Right atrium auricular region (tissue), 2 donors: ENCODE data around the gene RECK. TPM values are rescaled to one million over a fixed set of nuclear protein-coding genes. Genes with fewer than 3 reads are reported as not detected.

Experiments
- DNase-seq: peaks from one replicate; pipeline ENCODE4 v3.0.0-alpha.2; 2019; ENCODE audit warnings: low spot score
- H3K27ac ChIP-seq, 2 donors: fragments of 200-600 bp; sonication (generic); 1 replicate in 1 of 2; 2 replicates in 1 of 2; pipeline ENCODE4 v1.5.1; 2016 to 2019
- H3K27me3 ChIP-seq, 2 donors: fragments of 200-600 bp; sonication (generic); one replicate each; pipeline versions ENCODE4 v1.5.1 to v1.6.0; 2017 to 2019
- H3K36me3 ChIP-seq: fragments of 200-600 bp; sonication (generic); one replicate; pipeline ENCODE4 v1.5.1; 2016
- H3K4me1 ChIP-seq, 2 donors: fragments of 200-600 bp; sonication (generic); one replicate each; pipeline versions ENCODE4 v1.5.1 to v1.6.0; 2017 to 2019
- H3K4me3 ChIP-seq, 2 donors: fragments of 200-600 bp; sonication (generic); 1 replicate in 1 of 2; 2 replicates in 1 of 2; pipeline ENCODE4 v1.5.1; 2017 to 2019; ENCODE audit warnings: mild to moderate bottlenecking in 1 of 2, moderate library complexity in 1 of 2
- H3K9me3 ChIP-seq, 2 donors: fragments of 200-600 bp; sonication (generic); one replicate each; pipeline ENCODE4 v1.5.1; 2019
- CTCF ChIP-seq, 2 donors: fragments of 200-600 bp; sonication (generic); IDR thresholded peaks; one replicate each; pipeline ENCODE4 v1.5.1; 2019; ENCODE audit warnings: antibody characterized with exemption in 2 of 2
- total RNA-seq, 2 donors: library from RNA; depleted of rRNA; stranded (reverse); fragments of >200 nt; gene quantifications; one replicate each; pipeline ENCODE4 v1.1.0, GENCODE V29; 2016

RECK gene
- total RNA-seq, 2 donors from 2014 or later: 7.6 to 8.9 TPM

GRCh38 chr9:36169708-36170107 is 133.0 kb downstream of the RECK start:
- H3K4me3 ChIP-seq: no peak overlapping the region
- DNase-seq: no peak
- no peaks in the 10 kb centered on the region for H3K36me3 ChIP-seq
- peaks cover 0 to 16% of the 10 kb centered on the region in 2 donors for H3K4me1 ChIP-seq
- TF ChIP-seq CTCF (IDR thresholded peaks at IDR 0.05): no peak
- no peaks in the 10 kb centered on the region for H3K27me3 ChIP-seq
- H3K9me3 ChIP-seq: no peaks in the 10 kb centered on the region
- H3K27ac ChIP-seq: no peak overlapping the region

- no peak overlapping the region for H3K4me3 ChIP-seq
- H3K4me1 ChIP-seq: peaks cover 0 to 14% of the 10 kb centered on the region in 2 donors
- H3K36me3 ChIP-seq: no peaks in the 10 kb centered on the region
- no peak for DNase-seq
- no peaks in the 10 kb centered on the region for H3K27me3 ChIP-seq
- no peak for TF ChIP-seq CTCF (IDR thresholded peaks at IDR 0.05)
- no peaks in the 10 kb centered on the region for H3K9me3 ChIP-seq
- H3K27ac ChIP-seq: no peak overlapping the region
These were observed 133.8 kb downstream of the RECK start for GRCh38 chr9:36170531-36170930.

- Histone ChIP-seq H3K27ac (no peak overlapping the region), H3K4me1 (no peaks in the 10 kb centered on the region), H3K36me3 (no peaks in the 10 kb centered on the region), H3K27me3 (no peaks in the 10 kb centered on the region), H3K9me3 (no peaks in the 10 kb centered on the region), H3K4me3 (no peak overlapping the region)
- no peak for TF ChIP-seq CTCF (IDR thresholded peaks at IDR 0.05)
- DNase-seq: no peak
These were observed 137.1 kb downstream of the RECK start for GRCh38 chr9:36173861-36174260.

Other genes starting within 250 kb of the RECK start
- gene NPR2, start 245.3 kb upstream of the RECK start, total RNA-seq: 10 to 100 TPM; 17.7 to 27.2 TPM
- gene SPAG8, start 224.7 kb upstream of the RECK start, total RNA-seq: 1 to 10 TPM; 1.6 to 4.1 TPM
- 10 to 100 TPM; 31.3 to 35.0 TPM for gene HINT2, start 221.9 kb upstream of the RECK start, total RNA-seq
- not detected for gene FAM221B, start 208.2 kb upstream of the RECK start, total RNA-seq
- gene TMEM8B, start 207.7 kb upstream of the RECK start, total RNA-seq: 10 to 100 TPM; 10.3 TPM
- gene OR13J1, start 166.5 kb upstream of the RECK start, total RNA-seq: not detected
- gene HRCT1, start 130.7 kb upstream of the RECK start, total RNA-seq: 10 to 100 TPM in 1 of 2 donors, 1 to 10 TPM in 1; 4.9 to 12.5 TPM
- 1 to 10 TPM; 3.8 to 6.3 TPM for gene SPAAR, start 127.4 kb upstream of the RECK start, total RNA-seq
- gene OR2S2, start 78.8 kb upstream of the RECK start, total RNA-seq: not detected
- gene GLIPR2, start 99.8 kb downstream of the RECK start, total RNA-seq: 10 to 100 TPM; 11.2 to 11.6 TPM
- not detected for gene CCIN, start 132.5 kb downstream of the RECK start, total RNA-seq
- 10 to 100 TPM; 67.2 to 87.7 TPM for gene CLTA, start 154.0 kb downstream of the RECK start, total RNA-seq
- 10 to 100 TPM; 20.2 to 21.2 TPM for gene GNE, start 221.5 kb downstream of the RECK start, total RNA-seq